ENCODE measurements around the gene VCL. TPM values are rescaled to one million over a fixed set of nuclear protein-coding genes. Genes with fewer than 3 reads are reported as not detected.
A peak's percentile ranks its signal among the peaks of the same experiment; 100 is the strongest.

The VCL gene
- total and polyA plus RNA-seq, 9 of the 15 experiments (the other 6 are each of a cell fraction or from before 2014, with no cell fraction given): 29.8 to 186 (median 76.4) TPM

GRCh38 chr10:74099836-74100235 lies 101.9 kb downstream of the VCL start (continued):
- no peak for TF ChIP-seq USF2 (CRISPR knock-in tag; IDR thresholded peaks at IDR 0.05)
- TF ChIP-seq CEBPB (tag; IDR thresholded peaks at IDR 0.05): no peak
- TF ChIP-seq PHF8 (IDR thresholded peaks at IDR 0.05; ENCODE audit: borderline replicate concordance, low read length): no peak

- Histone ChIP-seq H3K9me3 (replicated peaks; ENCODE audit: control insufficient read depth, insufficient read depth, low read depth, low read length) (no peaks in the 10 kb centered on the region), H3K79me2 (ENCODE audit: control insufficient read depth, insufficient read depth, low read length) (no peaks in the 10 kb centered on the region), H3K4me2 (ENCODE audit: insufficient read depth, low read length) (no peak overlapping the region), H3K36me3 (ENCODE audit: control insufficient read depth, insufficient read depth, low read length) (peaks cover 92% of the 10 kb centered on the region), H3K27ac (ENCODE audit: extremely low read depth, low read depth, low read length) (no peak overlapping the region), H3K4me3 (no peak overlapping the region), H4K20me1 (replicated peaks; ENCODE audit: control insufficient read depth, insufficient read depth, low read length) (no peaks in the 10 kb centered on the region), H3K27me3 (ENCODE audit: control insufficient read depth in 2 of 2, insufficient read depth in 2 of 2, low read length in 2 of 2) (no peaks in the 10 kb centered on the region), H2AFZ (ENCODE audit: low read depth, low read length) (no peak overlapping the region), H3K9me1 (ENCODE audit: control insufficient read depth, insufficient read depth, low read length) (no peaks in the 10 kb centered on the region), H3K9ac (ENCODE audit: insufficient read depth in 1 of 2, low read depth in 2 of 2, low read length in 2 of 2) (no peak overlapping the region), H3K4me1 (replicated peaks in 1 of 2; ENCODE audit: control insufficient read depth in 2 of 2, insufficient read depth in 2 of 2, low read length in 2 of 2) (no peaks in the 10 kb centered on the region)
- in situ Hi-C loops (cut with MboI) (no loop called here), intact Hi-C loops (cut with micrococcal nuclease) (loop anchor here (2.0 to 10.0 kb wide), 2 partner anchors 217 to 319 kb away; partner anchors contain the start of genes CHCHD1 and ZSWIM8)
- BruUV-seq (replicated peaks): no TSS peak
- ChIA-PET CTCF (ENCODE audit: low intra/inter-chr PET ratio) (interaction anchor here (1.4 to 2.3 kb wide), 2 partner anchors 130 to 217 kb away, joined by 3 to 13 read pairs; no protein-coding TSS in a partner anchor), POLR2A (interaction anchor here (0.6 to 0.9 kb wide), 2 partner anchors 30 to 100 kb away, joined by 3 read pairs; no protein-coding TSS in a partner anchor)
- FAIRE-seq: peak; percentile 80
- peak; percentile 76 for ATAC-seq
- WGBS (ENCODE audit: insufficient coverage, low coverage, missing lambda C conversion rate): 82% methylated on average over 11 of the region's 11 CpGs
- peak in 2 of 4 experiments; percentile 31 to 45 for DNase-seq (ENCODE audit: extremely low read depth in 1 of 4, low spot score in 3 of 4)
- TF ChIP-seq YY1 (IDR thresholded peaks at IDR 0.05; ENCODE audit: borderline replicate concordance in 1 of 3, control insufficient read depth in 1 of 3, extremely low read depth in 1 of 3, insufficient read depth in 3 of 3, insufficient read length in 1 of 3, insufficient replicate concordance in 2 of 3, low read depth in 1 of 3, low read length in 2 of 3): no peak
- no peak for TF ChIP-seq SRSF3 (IDR thresholded peaks at IDR 0.05; ENCODE audit: insufficient read depth, low read length)
- TF ChIP-seq PRMT5 (CRISPR knock-in tag; IDR thresholded peaks at IDR 0.05): no peak
- no peak for TF ChIP-seq CCNT2 (IDR thresholded peaks at IDR 0.05; ENCODE audit: borderline replicate concordance, extremely low read depth, insufficient read length, low read depth, low read length)
- no peak for TF ChIP-seq RFX5 (IDR thresholded peaks at IDR 0.05; ENCODE audit: low read depth, low read length)
- no peak for TF ChIP-seq SIRT6 (IDR thresholded peaks at IDR 0.05; ENCODE audit: low read depth, low read length)
- TF ChIP-seq STAG1 (CRISPR knock-in tag; IDR thresholded peaks at IDR 0.05; ENCODE audit: borderline replicate concordance): no peak; the same call in 1 of the 2 replicates
- peak; percentile 31 to 68; a peak in 3 of 4 replicates for TF ChIP-seq RAD21 (CRISPR knock-in tag; conservative IDR thresholded peaks at IDR 0.05 in 1 of 2, IDR thresholded peaks at IDR 0.05 in 1 of 2)
- TF ChIP-seq ETV5 (CRISPR knock-in tag; IDR thresholded peaks at IDR 0.05; ENCODE audit: low read depth): no peak
- no peak for TF ChIP-seq PHF20 (IDR thresholded peaks at IDR 0.05; ENCODE audit: partially characterized antibody)
- peak; percentile 62 for TF ChIP-seq SMC3 (conservative IDR thresholded peaks at IDR 0.05; ENCODE audit: insufficient read depth, low read depth, low read length)
- no peak for TF ChIP-seq MCM2 (IDR thresholded peaks at IDR 0.05; ENCODE audit: low read depth)
- TF ChIP-seq POLR2AphosphoS5 (IDR thresholded peaks at IDR 0.05; ENCODE audit: control insufficient read depth, insufficient read depth, low read depth, low read length): 0 out of 2 replicates have a peak, but pooled peaks have one; percentile 1
- no peak for TF ChIP-seq L3MBTL2 (IDR thresholded peaks at IDR 0.05)
- TF ChIP-seq ZFP30 (CRISPR knock-in tag; IDR thresholded peaks at IDR 0.05; ENCODE audit: borderline replicate concordance): no peak
- no peak for TF ChIP-seq SREBF2 (CRISPR knock-in tag; IDR thresholded peaks at IDR 0.05)
These were observed 105.8 kb downstream of the VCL start for GRCh38 chr10:74103560-74104258.

All from K562 (cell line).